Mucosa of stomach (tissue), 1 donor: ENCODE results near the gene CPNE9.

ENCODE experiments used
- H3K27me3 ChIP-seq: one replicate; pipeline ENCODE4 v1.7.0; 2013; ENCODE audit warnings: mild to moderate bottlenecking, low read length; ENCODE audit not compliant: control insufficient read depth, insufficient read depth
- H3K36me3 ChIP-seq: one replicate; pipeline ENCODE4 v1.7.0; 2013; ENCODE audit warnings: low read length; ENCODE audit not compliant: control insufficient read depth, insufficient read depth
- H3K4me1 ChIP-seq: one replicate; pipeline ENCODE4 v1.7.0; 2013; ENCODE audit warnings: mild to moderate bottlenecking, low read length; ENCODE audit not compliant: control insufficient read depth, insufficient read depth
- H3K4me3 ChIP-seq: one replicate; pipeline ENCODE4 v1.7.0; 2013; ENCODE audit warnings: low read length
- H3K9ac ChIP-seq: one replicate; pipeline ENCODE4 v1.7.0; 2013; ENCODE audit warnings: mild to moderate bottlenecking, low read length, moderate library complexity
- H3K9me3 ChIP-seq: one replicate; pipeline ENCODE4 v1.7.0; 2013; ENCODE audit warnings: mild to moderate bottlenecking, low read length, moderate library complexity; ENCODE audit not compliant: control insufficient read depth
- donor health status: Pancreatic carcinoma.

The CPNE9 gene

GRCh38 chr3:9725775-9726515 lies 22.3 kb downstream of the CPNE9 start:
- Histone ChIP-seq H3K4me1 (no peaks in the 10 kb centered on the region), H3K27me3 (no peaks in the 10 kb centered on the region), H3K9me3 (no peaks in the 10 kb centered on the region), H3K9ac (no peak overlapping the region), H3K36me3 (no peaks in the 10 kb centered on the region), H3K4me3 (no peak overlapping the region)

DNA sequence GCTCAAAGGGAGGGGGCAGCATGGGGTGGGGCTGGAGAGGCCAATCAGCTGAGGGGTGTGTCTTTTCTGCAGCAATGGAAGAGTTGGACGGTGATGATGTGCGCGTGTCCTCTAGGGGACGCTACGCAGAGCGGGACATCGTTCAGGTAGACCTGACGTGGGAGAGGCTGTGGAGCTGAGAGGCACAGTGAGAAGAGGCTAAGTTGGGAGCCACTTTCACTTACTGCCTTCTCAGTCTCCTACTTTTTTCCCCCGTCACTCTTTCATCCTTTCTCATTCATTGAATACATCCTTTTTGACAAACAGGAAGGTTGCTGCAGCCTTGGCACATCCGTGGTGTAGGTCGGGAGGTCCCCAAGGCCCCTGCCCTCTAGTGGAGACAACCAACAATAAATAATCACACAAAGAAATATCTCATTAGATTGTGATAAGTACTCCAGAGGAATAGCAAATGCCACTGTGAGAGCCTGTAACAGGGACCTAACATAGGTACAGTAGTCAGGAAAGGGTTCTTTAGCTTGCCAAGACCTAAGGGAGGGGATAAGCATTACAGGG lies 23.5 kb downstream of the CPNE9 start:
- no peak overlapping the region for H3K4me3 ChIP-seq
- H3K4me1 ChIP-seq: peaks cover under 1% of the 10 kb centered on the region
- no peak overlapping the region for H3K9ac ChIP-seq
- H3K36me3 ChIP-seq: no peaks in the 10 kb centered on the region
- H3K9me3 ChIP-seq: no peaks in the 10 kb centered on the region
- no peaks in the 10 kb centered on the region for H3K27me3 ChIP-seq

DNA sequence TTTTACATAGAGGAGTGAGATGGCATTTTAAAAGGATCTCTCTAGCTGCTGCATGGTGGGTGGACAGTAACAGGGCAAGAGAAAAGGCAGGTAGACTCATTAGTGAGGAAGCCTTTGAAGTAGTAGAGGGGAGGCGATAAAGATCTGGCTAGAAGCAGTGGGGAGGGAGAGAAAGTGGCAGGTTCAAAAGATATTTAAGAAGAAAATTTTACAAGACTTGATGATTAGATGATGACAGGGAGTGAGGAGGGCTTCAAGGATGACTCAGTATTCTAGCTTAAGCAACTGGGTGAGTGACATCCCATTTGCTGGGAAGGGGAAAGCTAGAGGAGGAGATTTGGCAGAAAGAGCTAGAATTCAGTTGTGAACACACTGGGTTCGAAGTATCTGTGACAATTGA lies 24.1 kb downstream of the CPNE9 start:
- Histone ChIP-seq H3K4me3 (no peak overlapping the region), H3K9ac (no peak overlapping the region), H3K36me3 (no peaks in the 10 kb centered on the region), H3K4me1 (peaks cover 7% of the 10 kb centered on the region), H3K9me3 (no peaks in the 10 kb centered on the region), H3K27me3 (no peaks in the 10 kb centered on the region)

DNA sequence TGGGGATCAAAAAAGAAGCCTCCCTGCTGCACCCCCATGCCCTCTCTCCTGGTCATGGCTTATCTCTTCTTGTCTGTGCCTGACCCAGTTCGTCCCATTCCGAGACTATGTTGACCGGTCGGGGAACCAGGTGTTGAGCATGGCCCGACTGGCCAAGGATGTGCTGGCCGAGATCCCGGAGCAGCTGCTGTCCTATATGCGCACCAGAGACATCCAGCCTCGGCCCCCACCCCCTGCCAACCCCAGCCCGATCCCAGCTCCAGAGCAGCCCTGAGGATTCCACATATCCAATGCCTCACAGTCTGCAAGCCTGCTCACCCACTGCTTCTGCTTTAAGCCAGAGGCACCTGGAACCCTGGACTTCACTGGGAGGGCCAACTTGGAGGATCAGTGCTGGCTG lies 25.8 kb downstream of the CPNE9 start:
- no peaks in the 10 kb centered on the region for H3K9me3 ChIP-seq
- no peak overlapping the region for H3K9ac ChIP-seq
- peaks cover 3% of the 10 kb centered on the region for H3K36me3 ChIP-seq
- no peaks in the 10 kb centered on the region for H3K27me3 ChIP-seq
- peaks cover 8% of the 10 kb centered on the region for H3K4me1 ChIP-seq
- H3K4me3 ChIP-seq: no peak overlapping the region

DNA sequence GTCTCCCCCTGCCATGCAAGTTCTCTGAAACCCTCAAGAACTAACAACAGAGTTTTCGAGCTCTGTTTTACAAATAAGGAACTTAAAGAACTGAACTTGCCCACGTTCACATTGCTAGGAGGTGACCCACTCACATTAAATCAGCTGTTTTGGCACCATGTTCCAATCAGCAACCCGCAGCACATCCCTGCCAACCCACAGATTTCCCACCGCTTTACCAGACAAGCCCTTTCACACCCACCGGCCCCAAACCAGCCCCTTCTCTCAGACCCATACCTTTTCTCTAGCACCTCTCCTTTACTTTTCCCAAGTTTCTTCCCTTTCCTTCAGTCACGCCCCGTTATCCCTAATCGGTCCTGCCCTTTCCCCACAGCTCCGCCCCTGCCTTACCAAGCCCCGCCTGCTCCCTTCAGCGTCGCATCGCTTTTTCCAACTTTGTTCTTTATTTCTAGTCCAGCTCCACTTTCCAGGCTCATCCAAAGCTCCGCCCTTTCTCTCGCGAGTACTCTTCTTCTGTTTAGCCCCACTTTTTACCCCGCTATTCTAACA lies 27.1 kb downstream of the CPNE9 start:
- peaks cover 8% of the 10 kb centered on the region for H3K4me1 ChIP-seq
- H3K36me3 ChIP-seq: peaks cover 7% of the 10 kb centered on the region
- H3K27me3 ChIP-seq: no peaks in the 10 kb centered on the region
- H3K4me3 ChIP-seq: no peak overlapping the region
- H3K9ac ChIP-seq: peak overlapping the region; percentile 49
- H3K9me3 ChIP-seq: no peaks in the 10 kb centered on the region

DNA sequence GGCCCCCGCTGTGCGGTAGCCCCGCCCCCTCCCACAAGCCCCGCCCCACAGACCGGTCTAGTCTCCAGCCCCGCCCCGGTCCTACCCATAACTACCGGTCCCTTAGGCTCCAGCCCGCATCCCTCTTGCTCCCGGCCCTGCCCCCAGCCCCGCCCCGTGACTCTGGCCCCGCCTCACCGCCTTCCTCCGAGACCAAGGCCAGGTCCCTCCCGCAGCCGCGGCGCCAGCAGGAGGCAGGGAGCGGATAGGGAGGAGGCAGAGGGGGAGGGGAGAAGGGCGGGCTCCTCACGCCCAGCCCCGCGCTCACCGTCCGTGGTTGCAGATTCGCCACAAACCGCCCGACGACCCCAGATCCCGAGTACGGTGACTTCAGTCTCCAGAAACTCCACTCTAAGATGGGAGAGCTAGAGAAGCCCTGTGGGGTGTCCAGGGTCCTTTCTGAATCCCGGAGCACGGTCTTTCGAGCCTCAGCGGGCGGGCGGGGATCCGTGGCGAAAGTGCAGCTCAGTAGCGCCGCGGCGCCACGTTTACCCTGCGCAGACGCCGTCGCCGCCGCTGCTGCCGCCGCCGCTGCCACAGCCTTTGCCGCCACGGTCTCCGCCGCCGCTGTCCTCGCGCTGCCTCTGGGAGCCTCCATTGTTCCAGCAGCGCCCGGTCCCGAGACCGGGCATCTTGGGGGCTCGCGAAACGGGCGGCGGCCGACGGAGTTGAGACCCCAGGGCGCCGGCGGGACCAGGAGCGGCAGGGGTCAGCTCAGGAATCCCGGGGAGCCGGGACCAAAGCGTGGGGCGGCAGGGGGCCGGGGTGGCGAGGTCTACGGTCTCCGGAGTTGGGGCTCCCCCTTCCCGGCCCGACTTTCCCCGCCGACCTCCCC lies 27.8 kb downstream of the CPNE9 start, which contains the start of gene BRPF1:
Gene BRPF1, plus strand, starts transcription at position 530 of the 874 bp plus-strand sequence. CDS start 2,406 bp downstream, outside the sequence.
- Histone ChIP-seq H3K27me3 (no peaks in the 10 kb centered on the region), H3K4me3 (peak within 1 kb of the TSS; percentile 69), H3K9me3 (no peaks in the 10 kb centered on the region), H3K9ac (peak within 1 kb of the TSS; percentile 91), H3K4me1 (peaks cover 8% of the 10 kb centered on the region), H3K36me3 (peaks cover 7% of the 10 kb centered on the region)

DNA sequence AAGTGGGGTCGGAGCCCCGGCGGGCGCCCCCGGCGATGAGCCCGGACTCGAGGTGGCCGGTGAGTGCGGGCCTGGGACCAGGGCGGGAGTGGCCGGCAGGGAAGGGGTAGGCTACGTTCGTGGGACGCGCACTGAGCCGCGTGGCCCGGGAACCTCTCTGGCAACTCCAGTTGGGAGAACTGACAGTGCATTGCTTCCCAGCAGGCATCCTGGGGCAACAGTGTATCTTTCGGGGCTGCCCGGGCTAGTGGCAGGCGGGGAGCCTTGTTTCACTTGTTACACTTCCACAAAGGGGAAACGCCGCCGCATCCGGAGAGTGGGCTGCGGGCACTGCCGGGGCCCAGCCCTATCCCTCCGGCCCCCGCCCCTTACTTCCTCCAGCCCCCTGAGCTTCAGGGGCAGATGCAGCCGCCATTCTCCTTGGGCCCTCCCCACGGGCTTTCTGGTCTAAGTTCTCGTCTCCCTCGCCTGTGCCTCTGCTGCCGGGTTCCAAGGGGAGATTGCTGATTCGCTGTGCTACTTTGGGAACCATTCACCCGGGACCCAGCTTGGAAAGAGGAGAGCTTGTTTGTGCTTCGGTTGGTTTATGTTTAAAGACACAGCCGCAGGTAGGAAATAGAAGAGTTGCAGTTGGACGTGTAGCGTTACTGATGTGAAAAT lies 28.6 kb downstream of the CPNE9 start:
- H3K9me3 ChIP-seq: no peaks in the 10 kb centered on the region
- peak overlapping the region; percentile 69 for H3K4me3 ChIP-seq
- H3K4me1 ChIP-seq: peaks cover 8% of the 10 kb centered on the region
- H3K9ac ChIP-seq: peak overlapping the region; percentile 91
- H3K27me3 ChIP-seq: no peaks in the 10 kb centered on the region
- H3K36me3 ChIP-seq: peaks cover 7% of the 10 kb centered on the region

DNA sequence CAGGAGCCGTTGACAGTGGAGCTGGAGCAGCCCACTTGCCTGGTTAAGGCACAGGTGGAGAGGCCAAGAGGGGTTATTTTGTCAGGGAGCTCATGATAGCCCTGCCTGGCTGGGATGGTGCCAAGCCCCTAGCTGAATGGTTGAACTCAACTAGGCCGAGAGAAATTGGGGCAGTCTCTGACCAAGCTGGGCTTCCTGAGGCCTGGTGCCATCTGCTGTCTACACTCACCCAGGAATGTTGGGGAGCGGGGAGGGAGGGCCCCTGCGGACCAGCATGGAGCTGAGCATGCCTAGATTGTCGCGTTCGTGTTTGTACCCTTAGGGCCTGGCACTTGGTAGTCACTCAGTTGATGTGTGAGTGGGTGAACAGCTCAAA lies 29.1 kb downstream of the CPNE9 start:
- peak overlapping the region; percentile 69 for H3K4me3 ChIP-seq
- no peaks in the 10 kb centered on the region for H3K9me3 ChIP-seq
- peaks cover 8% of the 10 kb centered on the region for H3K4me1 ChIP-seq
- H3K27me3 ChIP-seq: no peaks in the 10 kb centered on the region
- H3K36me3 ChIP-seq: peaks cover 7% of the 10 kb centered on the region
- peak overlapping the region; percentile 91 for H3K9ac ChIP-seq

DNA sequence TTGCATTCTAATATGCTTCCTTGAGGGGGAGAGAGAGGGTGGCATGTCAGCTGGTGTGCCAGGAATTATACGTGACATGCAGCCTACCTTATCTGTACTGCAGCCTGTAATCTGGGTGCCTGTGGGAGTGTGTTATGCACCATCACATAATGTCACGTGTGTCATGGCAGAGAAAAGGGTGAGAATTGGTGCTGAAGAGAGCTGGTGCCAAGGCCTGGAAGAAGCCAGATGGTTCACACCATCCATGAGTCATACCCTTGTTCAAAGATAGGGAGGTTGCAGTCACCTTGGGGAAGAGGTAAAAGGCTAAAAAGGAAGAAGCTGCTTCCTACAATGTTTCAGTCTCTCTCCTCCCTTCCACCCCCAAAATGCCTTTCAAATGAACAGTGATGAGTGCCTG lies 33.2 kb downstream of the CPNE9 start:
- Histone ChIP-seq H3K4me3 (no peak overlapping the region), H3K9ac (no peak overlapping the region), H3K36me3 (peaks cover 34% of the 10 kb centered on the region), H3K9me3 (no peaks in the 10 kb centered on the region), H3K4me1 (peaks cover 8% of the 10 kb centered on the region), H3K27me3 (no peaks in the 10 kb centered on the region)

DNA sequence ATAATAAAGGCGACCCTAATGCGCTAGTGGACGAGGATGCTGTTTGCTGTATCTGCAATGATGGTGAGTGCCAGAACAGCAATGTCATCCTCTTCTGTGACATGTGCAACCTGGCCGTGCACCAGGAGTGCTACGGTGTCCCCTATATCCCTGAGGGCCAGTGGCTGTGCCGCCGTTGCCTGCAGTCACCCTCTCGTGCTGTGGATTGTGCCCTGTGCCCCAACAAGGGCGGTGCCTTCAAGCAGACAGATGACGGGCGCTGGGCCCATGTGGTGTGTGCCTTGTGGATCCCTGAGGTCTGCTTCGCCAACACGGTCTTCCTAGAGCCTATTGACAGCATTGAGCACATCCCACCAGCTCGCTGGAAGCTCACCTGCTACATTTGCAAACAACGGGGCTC lies 35.5 kb downstream of the CPNE9 start:
- Histone ChIP-seq H3K4me3 (no peak overlapping the region), H3K9ac (no peak overlapping the region), H3K27me3 (no peaks in the 10 kb centered on the region), H3K4me1 (no peaks in the 10 kb centered on the region), H3K9me3 (no peaks in the 10 kb centered on the region), H3K36me3 (peaks cover 46% of the 10 kb centered on the region)

- Histone ChIP-seq H3K4me3 (no peak overlapping the region), H3K9ac (no peak overlapping the region), H3K9me3 (no peaks in the 10 kb centered on the region), H3K36me3 (peaks cover 55% of the 10 kb centered on the region), H3K27me3 (no peaks in the 10 kb centered on the region), H3K4me1 (no peaks in the 10 kb centered on the region)
Observed at GRCh38 chr3:9742560-9742959, 38.9 kb downstream of the CPNE9 start.
